HepG2 (cell line): ENCODE measurements around the gene BMP8B. TPM values are rescaled to one million over a fixed set of nuclear protein-coding genes. Genes with fewer than 3 reads are reported as not detected.

ENCODE experiments used
- ATAC-seq: fragments of 200-7000 bp; cut with Tn5 transposase; 3 replicates; pipeline ENCODE4 v1.9.1; 2020; ENCODE audit warnings: mild to moderate bottlenecking, moderate library complexity
- BruUV-seq: library from RNA; stranded (reverse); fragments of 400-500 nt; replicated peaks from 2 replicates; lab custom pipeline; 2021; lab: Mats Ljungman, UMichigan
- CTCF ChIA-PET: fragments of 300-600 bp; formaldehyde crosslinking; extraction: SDS; loops from one replicate; lab custom pipeline; 2021; ENCODE audit warnings: low total read pairs, inconsistent platforms, low intra/inter-chr PET ratio; lab: Yijun Ruan, JAX
- POLR2A ChIA-PET: fragments of 350-600 bp; sonication (Branson Sonifier 250); formaldehyde crosslinking; loops from one replicate; lab custom pipeline; 2020; ENCODE audit warnings: antibody characterized with exemption, inconsistent platforms; lab: Yijun Ruan, JAX
- DNase-seq: peaks from one replicate; pipeline ENCODE4 v3.0.0-alpha.2; 2015; ENCODE audit warnings: low spot score
- FAIRE-seq: peaks from 3 replicates; lab custom pipeline; 2011; peaks lifted over from hg19 to GRCh38; lab: Jason Lieb, UNC
- H2AFZ ChIP-seq: one replicate; pipeline ENCODE4 v1.6.1; 2011; ENCODE audit warnings: low read length, inconsistent platforms
- H3K27ac ChIP-seq: fragments of 300-600 bp; 3 replicates; pipeline ENCODE4 v1.8.0; 2011; ENCODE audit warnings: mixed run types, mild to moderate bottlenecking, mixed read lengths, low read length, inconsistent platforms; ENCODE audit not compliant: insufficient read depth; ENCODE audit errors: extremely low read length
- H3K27me3 ChIP-seq, 2 experiments: fragments of 200-600 bp in 1 of 2; 2 replicates in 1 of 2; 3 replicates in 1 of 2; pipeline versions ENCODE4 v1.6.0 to v1.8.0; 2011; ENCODE audit warnings: low read length in 2 of 2, mild to moderate bottlenecking in 2 of 2, moderate library complexity in 2 of 2, inconsistent platforms in 1 of 2; ENCODE audit not compliant: insufficient read depth in 2 of 2, control insufficient read depth in 1 of 2
- H3K36me3 ChIP-seq, 2 experiments: fragments of 200-600 bp in 1 of 2; replicated peaks in 1 of 2; 2 replicates in 1 of 2; 3 replicates in 1 of 2; pipeline versions ENCODE4 v1.5.1 to v1.8.0; 2011; ENCODE audit warnings: low read length in 2 of 2, inconsistent platforms in 1 of 2; ENCODE audit not compliant: insufficient read depth in 2 of 2, control insufficient read depth in 1 of 2
- H3K4me1 ChIP-seq: 2 replicates; pipeline ENCODE4 v1.5.1; 2012; ENCODE audit warnings: low read length, inconsistent platforms; ENCODE audit not compliant: insufficient read depth
- H3K4me2 ChIP-seq: 2 replicates; pipeline ENCODE4 v1.6.0; 2011; ENCODE audit warnings: low read depth, low read length, inconsistent platforms
- H3K4me3 ChIP-seq, 3 experiments: fragments of 200-600 bp in 1 of 3; sonication (generic), shearing (Covaris generic) in 1 of 3; replicated peaks in 1 of 3; 2 replicates each; pipeline ENCODE4 v1.5.1; 2011 to 2016; ENCODE audit warnings: low read length in 3 of 3, inconsistent platforms in 2 of 3, low read depth in 2 of 3, mild to moderate bottlenecking in 2 of 3, control low read depth in 1 of 3, mixed read lengths in 1 of 3; ENCODE audit not compliant: insufficient read depth in 1 of 3
- H3K79me2 ChIP-seq: one replicate; pipeline ENCODE4 v1.6.1; 2011; ENCODE audit warnings: low read length, inconsistent platforms; ENCODE audit not compliant: insufficient read depth
- H3K9ac ChIP-seq: 2 replicates; pipeline ENCODE4 v1.6.0; 2011; ENCODE audit warnings: mild to moderate bottlenecking, low read depth, low read length, inconsistent platforms; ENCODE audit not compliant: insufficient read depth
- H3K9me3 ChIP-seq: 2 replicates; pipeline ENCODE4 v1.5.1; 2012; ENCODE audit warnings: mild to moderate bottlenecking, low read length
- H4K20me1 ChIP-seq: 2 replicates; pipeline ENCODE4 v1.6.0; 2011; ENCODE audit warnings: inconsistent platforms, mild to moderate bottlenecking, low read length, moderate library complexity; ENCODE audit not compliant: insufficient read depth
- ARID2 ChIP-seq: sonication (generic); formaldehyde crosslinking; IDR thresholded peaks from 2 replicates; pipeline ENCODE4 v1.8.1; 2022; ENCODE audit warnings: mild to moderate bottlenecking, missing genetic modification reagents, borderline replicate concordance
- CENPT ChIP-seq: sonication (generic); formaldehyde crosslinking; IDR thresholded peaks from 2 replicates; pipeline ENCODE4 v1.8.0; 2022; ENCODE audit warnings: low read depth, mild to moderate bottlenecking, moderate library complexity, missing genetic modification reagents
- FOSL2 ChIP-seq: sonication (generic); formaldehyde crosslinking; IDR thresholded peaks from 2 replicates; pipeline ENCODE4 v1.4.0; 2020; ENCODE audit warnings: missing genetic modification reagents
- HOXA7 ChIP-seq: sonication (generic); formaldehyde crosslinking; IDR thresholded peaks from 2 replicates; pipeline ENCODE4 v1.8.1; 2022; ENCODE audit warnings: mild to moderate bottlenecking, missing genetic modification reagents, moderate library complexity
- JDP2 ChIP-seq: sonication (generic); formaldehyde crosslinking; IDR thresholded peaks from 2 replicates; pipeline ENCODE4 v1.8.1; 2022; ENCODE audit warnings: missing genetic modification reagents, borderline replicate concordance
- NFE2L2 ChIP-seq: fragments of 150-350 bp; IDR thresholded peaks from 2 replicates; pipeline ENCODE4 v1.6.1; 2014; ENCODE audit warnings: low read length
- STAT5B ChIP-seq: sonication (generic); formaldehyde crosslinking; IDR thresholded peaks from 2 replicates; pipeline ENCODE4 v1.4.0; 2020; ENCODE audit warnings: missing genetic modification reagents
- TEAD3 ChIP-seq: optimal IDR thresholded peaks from 2 replicates; pipeline ENCODE3; 2016; ENCODE audit warnings: borderline replicate concordance
- ZNF501 ChIP-seq: sonication (generic); formaldehyde crosslinking; IDR thresholded peaks from 2 replicates; pipeline ENCODE4 v1.5.1; 2020; ENCODE audit warnings: mild to moderate bottlenecking, moderate library complexity, missing genetic modification reagents
- WGBS: methylation state at CpG from one replicate; pipeline ENCODE4 v1.1.6; 2017; ENCODE audit warnings: low lambda C conversion rate; 5-methylcytosine and 5-hydroxymethylcytosine counted together
- in situ Hi-C: cut with HindIII; loops from 2 replicates; pipeline ENCODE4 v1.10.0; 2017; ENCODE audit warnings: low pct_unique_long_range_greater_than_20kb; ENCODE audit not compliant: extremely low pct_ligation_motif_present
- intact Hi-C: fragments of 100-400 bp; cut with micrococcal nuclease; formaldehyde crosslinking; loops from one replicate; pipeline ENCODE4 v1.10.0; 2022; ENCODE audit not compliant: unreplicated experiment
- polyA plus RNA-seq, 8 experiments: library from polyadenylated mRNA; depleted of rRNA in 3 of 8; stranded (reverse) in 7 of 8; unstranded in 1 of 8; fragments of >200 nt; fragmentation: Illumina TruSeq in 4 of 8; extraction: Trizol in 4 of 8; gene quantifications; 2 replicates each; pipeline versions ENCODE4 v1.2.1 to v1.2.3, GENCODE V29; 2011 to 2016; ENCODE audit warnings: low read depth in 4 of 8, missing spikeins in 1 of 8, mixed read lengths in 1 of 8; ENCODE audit not compliant: insufficient read depth in 1 of 8
- total RNA-seq, 5 experiments: library from RNA; depleted of rRNA; stranded (reverse); fragments of >200 nt; fragmentation: Illumina TruSeq; extraction: Trizol; gene quantifications; 2 replicates each; pipeline ENCODE4 v1.2.3, GENCODE V29; 2016; ENCODE audit warnings: low read depth in 1 of 5
- TF ChIP-seq, protein P1 (sequence below): sonication (generic); IDR thresholded peaks from 2 replicates; pipeline ENCODE4 v1.6.1; 2016; ENCODE audit warnings: low read depth, borderline replicate concordance
- TF ChIP-seq, protein P2 (sequence below): sonication (generic); formaldehyde crosslinking; IDR thresholded peaks from 2 replicates; pipeline ENCODE4 v1.4.0; 2020; ENCODE audit warnings: missing genetic modification reagents

The BMP8B gene
- total and polyA plus RNA-seq, 2 of the 13 experiments (the other 11 are each of a cell fraction or from before 2014, with no cell fraction given): 0.29 to 0.41 TPM

DNA sequence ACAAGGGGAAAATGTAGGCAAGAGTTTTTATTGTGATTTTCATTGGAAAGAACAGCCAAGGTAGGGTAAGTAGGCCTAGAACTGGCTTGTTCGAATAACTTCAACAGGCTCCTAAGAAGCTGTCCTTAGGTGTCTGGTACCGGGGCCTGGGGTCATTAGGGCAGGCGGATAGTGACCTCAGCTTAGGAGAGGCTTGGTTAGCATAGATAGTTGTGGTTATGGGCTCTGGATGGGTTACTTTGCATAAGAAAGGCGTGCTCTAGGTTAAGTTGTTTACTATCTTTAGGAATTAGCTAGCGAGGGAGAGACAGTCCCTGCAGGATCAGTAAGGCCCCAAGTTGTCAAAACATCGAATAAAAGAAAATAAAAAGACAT lies 76.7 kb downstream of the BMP8B start:
- in situ Hi-C loops (no loop called here), intact Hi-C loops (no loop called here)
- Histone ChIP-seq H3K79me2 (no peaks in the 10 kb centered on the region), H3K27me3 (no peaks in the 10 kb centered on the region; a peak in 1 of 5 replicates), H3K9ac (no peak overlapping the region), H3K4me1 (peaks cover 11% of the 10 kb centered on the region; the same call in 1 of the 2 replicates), H3K27ac (no peak overlapping the region), H3K4me2 (no peak overlapping the region), H4K20me1 (no peaks in the 10 kb centered on the region), H2AFZ (no peak overlapping the region), H3K4me3 (no peak overlapping the region), H3K9me3 (no peaks in the 10 kb centered on the region), H3K36me3 (no peaks in the 10 kb centered on the region)
- WGBS: 43% methylated on average over 6 of the region's 6 CpGs
- DNase-seq (no peak), FAIRE-seq (no peak), ATAC-seq (no peak)
- no peak for TF ChIP-seq ARID2 (CRISPR knock-in tag)
- TF ChIP-seq JDP2 (CRISPR knock-in tag): no peak
- no peak for TF ChIP-seq CENPT (CRISPR knock-in tag)
- TF ChIP-seq STAT5B (CRISPR knock-in tag): no peak
- POLR2A ChIA-PET: no interaction called here
- CTCF ChIA-PET: no interaction called here
- no TSS peak for BruUV-seq

DNA sequence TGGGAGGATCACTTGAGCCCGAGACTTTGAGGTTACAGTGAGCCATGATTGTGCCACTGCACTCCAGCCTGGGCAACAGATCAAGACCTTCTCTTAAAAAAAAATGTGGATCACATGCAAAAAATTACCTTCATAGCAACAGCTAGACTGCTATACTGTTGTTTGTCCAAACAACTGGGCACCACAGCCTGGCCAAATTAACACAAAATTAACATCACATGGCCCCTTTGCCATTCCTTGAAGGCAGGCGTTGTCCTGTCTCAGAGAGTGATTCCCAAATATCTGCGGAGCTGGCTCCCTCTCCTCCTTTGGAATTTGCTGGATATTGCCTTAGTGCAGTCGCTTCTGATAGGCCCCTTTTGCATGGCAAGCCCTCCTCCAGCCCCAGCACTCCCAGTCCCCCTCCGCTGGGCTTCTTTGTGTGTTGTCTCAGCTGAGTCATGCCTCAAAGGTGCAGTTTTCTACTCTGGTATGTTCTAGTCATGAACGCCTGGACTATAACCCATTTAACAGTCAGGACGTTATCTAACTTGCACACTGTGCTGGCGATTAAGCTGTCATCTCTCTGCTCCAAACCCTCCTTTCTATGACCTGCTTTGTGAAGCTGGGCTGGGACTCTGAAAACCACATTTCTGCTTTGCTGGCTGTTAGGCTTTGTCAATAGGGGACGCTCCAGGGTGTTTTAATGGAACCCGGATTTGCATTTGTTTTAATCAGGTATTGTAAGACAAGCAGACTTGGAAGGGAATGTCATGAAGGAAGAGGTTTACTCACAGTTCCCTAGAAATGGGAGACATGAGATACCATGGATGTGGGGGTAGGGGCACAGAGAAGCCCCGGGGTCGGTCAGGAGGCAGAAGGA lies 77.3 kb downstream of the BMP8B start:
- Histone ChIP-seq H3K4me3 (no peak overlapping the region), H3K36me3 (no peaks in the 10 kb centered on the region), H3K4me2 (no peak overlapping the region), H3K9me3 (no peaks in the 10 kb centered on the region), H2AFZ (no peak overlapping the region), H3K27me3 (no peaks in the 10 kb centered on the region; a peak in 1 of 5 replicates), H3K79me2 (no peaks in the 10 kb centered on the region), H3K4me1 (peaks cover 11% of the 10 kb centered on the region; the same call in 1 of the 2 replicates), H3K27ac (no peak overlapping the region), H3K9ac (no peak overlapping the region), H4K20me1 (no peaks in the 10 kb centered on the region)
- no peak for TF ChIP-seq HOXA7 (CRISPR knock-in tag)
- peak; percentile 55; the same call in 1 of the 2 replicates for TF ChIP-seq FOSL2
- TF ChIP-seq, protein P1, sequence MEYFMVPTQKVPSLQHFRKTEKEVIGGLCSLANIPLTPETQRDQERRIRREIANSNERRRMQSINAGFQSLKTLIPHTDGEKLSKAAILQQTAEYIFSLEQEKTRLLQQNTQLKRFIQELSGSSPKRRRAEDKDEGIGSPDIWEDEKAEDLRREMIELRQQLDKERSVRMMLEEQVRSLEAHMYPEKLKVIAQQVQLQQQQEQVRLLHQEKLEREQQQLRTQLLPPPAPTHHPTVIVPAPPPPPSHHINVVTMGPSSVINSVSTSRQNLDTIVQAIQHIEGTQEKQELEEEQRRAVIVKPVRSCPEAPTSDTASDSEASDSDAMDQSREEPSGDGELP: peak; percentile 23; the same call in 1 of the 2 replicates
- peak; percentile 31 for TF ChIP-seq TEAD3 (CRISPR knock-in tag)
- TF ChIP-seq NFE2L2: peak; percentile 47; the same call in 1 of the 2 replicates
- TF ChIP-seq, protein P2, sequence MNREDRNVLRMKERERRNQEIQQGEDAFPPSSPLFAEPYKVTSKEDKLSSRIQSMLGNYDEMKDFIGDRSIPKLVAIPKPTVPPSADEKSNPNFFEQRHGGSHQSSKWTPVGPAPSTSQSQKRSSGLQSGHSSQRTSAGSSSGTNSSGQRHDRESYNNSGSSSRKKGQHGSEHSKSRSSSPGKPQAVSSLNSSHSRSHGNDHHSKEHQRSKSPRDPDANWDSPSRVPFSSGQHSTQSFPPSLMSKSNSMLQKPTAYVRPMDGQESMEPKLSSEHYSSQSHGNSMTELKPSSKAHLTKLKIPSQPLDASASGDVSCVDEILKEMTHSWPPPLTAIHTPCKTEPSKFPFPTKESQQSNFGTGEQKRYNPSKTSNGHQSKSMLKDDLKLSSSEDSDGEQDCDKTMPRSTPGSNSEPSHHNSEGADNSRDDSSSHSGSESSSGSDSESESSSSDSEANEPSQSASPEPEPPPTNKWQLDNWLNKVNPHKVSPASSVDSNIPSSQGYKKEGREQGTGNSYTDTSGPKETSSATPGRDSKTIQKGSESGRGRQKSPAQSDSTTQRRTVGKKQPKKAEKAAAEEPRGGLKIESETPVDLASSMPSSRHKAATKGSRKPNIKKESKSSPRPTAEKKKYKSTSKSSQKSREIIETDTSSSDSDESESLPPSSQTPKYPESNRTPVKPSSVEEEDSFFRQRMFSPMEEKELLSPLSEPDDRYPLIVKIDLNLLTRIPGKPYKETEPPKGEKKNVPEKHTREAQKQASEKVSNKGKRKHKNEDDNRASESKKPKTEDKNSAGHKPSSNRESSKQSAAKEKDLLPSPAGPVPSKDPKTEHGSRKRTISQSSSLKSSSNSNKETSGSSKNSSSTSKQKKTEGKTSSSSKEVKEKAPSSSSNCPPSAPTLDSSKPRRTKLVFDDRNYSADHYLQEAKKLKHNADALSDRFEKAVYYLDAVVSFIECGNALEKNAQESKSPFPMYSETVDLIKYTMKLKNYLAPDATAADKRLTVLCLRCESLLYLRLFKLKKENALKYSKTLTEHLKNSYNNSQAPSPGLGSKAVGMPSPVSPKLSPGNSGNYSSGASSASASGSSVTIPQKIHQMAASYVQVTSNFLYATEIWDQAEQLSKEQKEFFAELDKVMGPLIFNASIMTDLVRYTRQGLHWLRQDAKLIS: no peak
- TF ChIP-seq ZNF501 (CRISPR knock-in tag): 0 out of 2 replicates have a peak, but pooled peaks have one; percentile 17
- ATAC-seq (peak; percentile 86), DNase-seq (peak; percentile 52), FAIRE-seq (no peak)
- WGBS: 14% methylated on average over 11 of the region's 12 CpGs
- in situ Hi-C loops: no loop called here
- intact Hi-C loops: no loop called here
- no TSS peak for BruUV-seq
- CTCF ChIA-PET: no interaction called here
- POLR2A ChIA-PET: no interaction called here
